Activated T-cell treated with anti-CD3 and anti-CD28 coated beads, Interleukin-2, amount 50 U/mL, for 24 hours (primary cell): Measurements from ENCODE around the gene TMSB15A.
"Not testable (repeated sequence)": the region's sequence is repeated elsewhere in the genome, so short reads cannot be mapped to it uniquely, and the experiment has no call there.

Source experiments
- DNase-seq: peaks from one replicate; pipeline ENCODE4 v3.0.0-alpha.2; 2020
- H3K27ac Mint-ChIP-seq: 2 replicates; pipeline ENCODE4 v1.8.0; 2020; ENCODE audit warnings: mild to moderate bottlenecking, mixed read lengths
- H3K27me3 Mint-ChIP-seq: 2 replicates; pipeline ENCODE4 v1.8.0; 2020; ENCODE audit warnings: mixed read lengths
- H3K36me3 Mint-ChIP-seq: 2 replicates; pipeline ENCODE4 v1.8.0; 2020; ENCODE audit warnings: low read depth, mixed read lengths
- H3K4me1 Mint-ChIP-seq: 2 replicates; pipeline ENCODE4 v1.8.0; 2020; ENCODE audit warnings: low read depth, mixed read lengths
- H3K4me3 Mint-ChIP-seq: 2 replicates; pipeline ENCODE4 v1.8.0; 2020; ENCODE audit warnings: mild to moderate bottlenecking, moderate library complexity, mixed read lengths
- H3K9me3 Mint-ChIP-seq: 2 replicates; pipeline ENCODE4 v1.8.0; 2020; ENCODE audit warnings: mixed read lengths

Gene TMSB15A

DNA sequence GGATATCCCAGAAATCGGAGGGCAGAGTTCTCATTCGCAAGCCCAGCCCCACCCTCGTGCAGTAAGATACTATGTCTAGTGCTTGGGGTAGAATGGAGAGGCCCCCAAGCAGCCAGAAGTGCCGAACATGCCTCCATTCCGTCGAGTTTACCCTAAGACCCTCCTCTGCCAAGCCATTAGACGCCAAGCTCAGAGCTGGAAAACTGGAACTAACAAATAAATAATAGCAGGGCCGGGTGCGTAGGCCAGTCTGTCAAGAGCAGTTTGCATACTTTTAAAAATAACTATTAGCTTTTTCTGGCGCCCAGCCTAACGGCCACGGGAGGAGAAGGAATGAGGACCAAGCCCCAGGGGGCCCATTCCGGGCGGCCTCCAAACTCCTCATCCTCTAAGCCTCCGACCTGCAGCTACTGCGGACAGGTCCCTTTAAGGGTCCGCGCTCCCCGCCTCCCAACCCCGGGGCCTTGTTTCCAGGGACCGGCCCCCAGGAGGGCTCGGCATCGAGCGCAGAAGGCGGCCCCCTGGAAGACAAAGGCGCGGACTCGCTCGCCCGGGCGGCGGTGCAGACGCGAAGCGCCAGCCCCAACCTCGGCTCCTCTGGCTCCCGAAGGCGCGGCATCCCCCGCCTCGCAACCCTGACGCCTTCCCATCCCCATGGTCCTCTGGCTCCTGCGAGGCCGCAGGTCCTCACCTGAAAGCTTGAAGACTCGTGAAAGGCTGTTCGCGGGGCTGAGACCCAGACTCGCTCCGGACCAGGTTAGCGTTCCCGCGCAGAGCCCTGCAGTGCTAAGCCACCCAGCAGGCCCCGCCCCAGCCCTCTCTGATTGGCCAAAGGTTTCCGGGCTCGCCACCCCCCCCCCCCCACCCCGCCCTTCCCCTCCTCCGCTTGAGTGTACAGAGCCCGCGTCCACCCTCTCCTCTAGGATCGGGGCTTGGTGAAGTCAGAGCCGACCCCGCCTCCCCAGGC is at the start of gene TMSB15A:
TSS of gene TMSB15A (minus strand) at position 765 of the 967 bp plus-strand sequence.
- no peaks in the 10 kb centered on the region for H3K36me3 Mint-ChIP-seq
- H3K27me3 Mint-ChIP-seq: peaks cover 63% of the 10 kb centered on the region
- no peaks in the 10 kb centered on the region for H3K9me3 Mint-ChIP-seq
- H3K27ac Mint-ChIP-seq: no peak within 1 kb of the TSS
- DNase-seq: peak; percentile 73
- H3K4me1 Mint-ChIP-seq: peaks cover 5% of the 10 kb centered on the region
- peak within 1 kb of the TSS; percentile 73 for H3K4me3 Mint-ChIP-seq

DNA sequence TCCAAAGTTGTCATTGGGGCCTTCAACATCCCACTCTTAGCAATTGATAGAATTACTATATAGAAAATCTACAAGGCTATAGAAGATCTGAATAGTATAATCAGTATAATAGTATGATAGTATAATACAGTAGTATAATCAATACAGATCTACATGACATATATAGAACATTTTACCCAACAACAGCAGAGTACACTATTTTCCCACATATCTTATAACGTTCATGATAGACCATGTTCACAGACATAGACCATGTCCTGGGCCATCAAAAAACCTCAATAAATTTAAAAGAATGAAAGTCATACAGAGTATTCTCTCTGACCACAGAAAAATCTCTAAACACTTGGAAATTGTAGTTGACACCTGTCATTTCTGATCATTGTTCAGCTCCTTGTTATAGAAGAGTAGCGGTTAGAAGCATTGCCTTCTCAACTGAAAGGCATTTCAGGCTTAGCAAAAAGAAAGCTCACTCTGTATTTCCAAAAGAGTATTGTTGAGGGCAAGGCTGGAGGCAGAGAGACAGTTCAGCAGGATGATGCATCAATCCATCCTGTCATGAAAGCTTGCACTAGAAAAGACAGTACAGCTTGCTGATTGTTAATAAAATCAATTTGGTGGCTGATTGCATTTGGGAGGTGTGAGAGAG is 44.0 kb upstream of the TMSB15A start:
- Mint-ChIP-seq H3K4me3 (no peak overlapping the region), H3K27ac (no peak overlapping the region), H3K27me3 (peaks cover 23% of the 10 kb centered on the region), H3K9me3 (no peaks in the 10 kb centered on the region), H3K36me3 (no peaks in the 10 kb centered on the region), H3K4me1 (no peaks in the 10 kb centered on the region)
- DNase-seq: no peak

- Mint-ChIP-seq H3K27me3 (peaks cover 29% of the 10 kb centered on the region), H3K36me3 (no peaks in the 10 kb centered on the region), H3K4me1 (no peaks in the 10 kb centered on the region), H3K9me3 (no peaks in the 10 kb centered on the region), H3K27ac (no peak overlapping the region), H3K4me3 (no peak overlapping the region)
- DNase-seq: no peak
These were observed 42.1 kb upstream of the TMSB15A start for GRCh38 chrX:102558607-102559006.

DNA sequence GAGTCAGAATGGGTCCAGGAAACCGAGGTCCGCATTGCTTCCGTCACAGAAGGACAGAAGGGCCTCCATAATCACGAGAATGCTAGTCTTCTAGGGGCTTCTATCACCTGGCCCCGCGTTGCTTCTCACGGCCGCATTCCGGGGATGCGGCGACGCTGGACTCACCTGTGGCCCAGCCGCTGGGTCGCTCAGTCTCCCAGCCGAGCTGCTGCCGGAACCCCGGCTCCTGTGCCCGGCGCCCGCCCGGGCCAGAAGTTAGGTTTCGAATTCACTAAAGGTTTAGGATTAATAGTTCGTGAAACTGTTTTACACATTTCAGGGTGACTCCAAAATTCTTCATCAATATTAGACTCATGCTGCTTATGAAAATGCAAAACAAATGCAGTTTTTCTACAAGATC is 31.7 kb upstream of the TMSB15A start:
- H3K4me3 Mint-ChIP-seq: no peak overlapping the region
- no peaks in the 10 kb centered on the region for H3K4me1 Mint-ChIP-seq
- H3K36me3 Mint-ChIP-seq: no peaks in the 10 kb centered on the region
- H3K27me3 Mint-ChIP-seq: peaks cover 39% of the 10 kb centered on the region
- no peak for DNase-seq
- no peaks in the 10 kb centered on the region for H3K9me3 Mint-ChIP-seq
- H3K27ac Mint-ChIP-seq: no peak overlapping the region

DNA sequence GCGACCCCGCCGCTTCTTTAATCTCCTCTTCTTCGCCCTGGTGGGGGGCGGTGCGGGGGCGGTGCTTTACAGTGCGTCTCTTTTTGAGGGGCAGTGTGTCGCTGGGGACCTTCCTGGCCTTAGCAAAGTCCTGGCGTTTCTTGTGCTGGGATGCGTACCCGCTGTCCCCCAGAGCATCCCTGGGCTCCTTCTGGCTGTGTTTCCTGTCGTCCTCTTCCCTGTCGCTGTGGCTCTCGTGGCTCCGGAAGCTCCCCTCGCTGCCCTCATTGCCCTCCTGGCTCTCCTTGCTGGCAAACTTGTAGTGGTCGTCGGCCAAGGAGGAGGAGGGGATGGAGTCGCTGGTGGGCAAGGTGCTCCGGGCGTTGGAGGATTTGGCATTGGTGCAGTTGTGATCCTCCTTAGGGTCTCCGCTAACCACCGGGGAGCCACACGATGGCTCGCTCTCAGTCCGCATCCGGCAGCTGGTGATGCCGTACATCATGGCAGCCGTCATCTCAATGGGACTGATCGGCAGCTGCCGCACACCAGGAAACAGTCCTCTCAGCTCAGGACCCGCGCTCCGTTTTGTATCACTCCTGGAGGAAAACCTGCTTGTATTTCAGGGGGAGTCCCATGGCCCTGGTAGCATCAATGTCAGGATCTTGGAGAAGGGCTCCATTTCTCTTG is 30.4 kb upstream of the TMSB15A start:
- Mint-ChIP-seq H3K27me3 (peaks cover 46% of the 10 kb centered on the region), H3K4me1 (no peaks in the 10 kb centered on the region), H3K9me3 (no peaks in the 10 kb centered on the region), H3K36me3 (no peaks in the 10 kb centered on the region), H3K27ac (peak overlapping the region; percentile 47), H3K4me3 (peak overlapping the region; percentile 74)
- DNase-seq: peak; percentile 42

DNA sequence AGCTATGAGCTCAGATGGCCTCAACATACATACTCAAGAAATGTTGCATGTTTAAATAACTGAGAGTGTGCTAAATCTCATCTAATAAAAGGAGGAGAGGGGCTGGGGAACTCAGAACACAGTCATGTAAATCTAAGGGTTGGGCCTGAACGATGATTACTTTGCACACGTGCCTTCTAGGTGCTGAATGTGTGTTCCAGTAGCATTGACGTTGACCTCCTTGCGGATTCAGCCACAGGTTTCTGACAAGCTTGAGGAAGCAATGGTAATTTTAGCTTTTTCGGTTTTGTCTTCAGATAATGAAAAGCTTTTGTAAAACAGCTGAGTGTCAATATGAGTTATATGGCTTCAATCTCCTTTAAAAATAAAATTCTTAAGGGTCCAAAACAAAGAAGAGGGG is 29.6 kb upstream of the TMSB15A start:
- H3K4me3 Mint-ChIP-seq: peak overlapping the region; percentile 74
- not testable (repeated sequence) for H3K36me3 Mint-ChIP-seq, DNase-seq, H3K27ac Mint-ChIP-seq, H3K4me1 Mint-ChIP-seq, H3K9me3 Mint-ChIP-seq
- H3K27me3 Mint-ChIP-seq: peaks cover 46% of the 10 kb centered on the region

GRCh38 chrX:102535958-102536357 is 19.4 kb upstream of the TMSB15A start:
- Mint-ChIP-seq H3K27me3 (peaks cover 43% of the 10 kb centered on the region), H3K4me3 (no peak overlapping the region), H3K36me3 (no peaks in the 10 kb centered on the region), H3K9me3 (no peaks in the 10 kb centered on the region), H3K4me1 (no peaks in the 10 kb centered on the region), H3K27ac (no peak overlapping the region)
- DNase-seq: no peak

- Mint-ChIP-seq H3K4me3 (no peak overlapping the region), H3K27ac (no peak overlapping the region)
These were observed 787 bp upstream of the TMSB15A start for GRCh38 chrX:102517326-102517725.

DNA sequence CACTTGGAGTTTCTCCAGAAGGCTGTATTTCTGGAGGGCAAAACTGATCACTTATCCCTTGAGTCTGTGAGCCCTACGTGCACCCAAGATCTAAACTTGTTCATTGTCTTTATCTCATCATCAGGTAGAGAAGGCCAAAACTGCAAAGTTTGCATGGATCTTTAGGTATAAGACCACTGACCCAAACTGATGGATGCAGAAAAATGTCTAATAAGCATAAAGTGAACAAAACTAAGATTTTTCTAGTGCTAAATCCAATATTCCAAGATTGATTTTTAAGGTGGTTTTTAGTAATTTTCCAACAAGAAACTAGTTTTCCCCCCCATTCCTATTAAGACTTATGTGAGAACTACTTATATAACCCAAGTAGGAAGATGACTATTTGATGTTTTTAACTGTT is 2.0 kb downstream of the TMSB15A start:
- Mint-ChIP-seq H3K27me3 (peaks cover 71% of the 10 kb centered on the region), H3K4me3 (no peak overlapping the region), H3K36me3 (no peaks in the 10 kb centered on the region), H3K9me3 (no peaks in the 10 kb centered on the region), H3K27ac (no peak overlapping the region), H3K4me1 (peaks cover 5% of the 10 kb centered on the region)
- no peak for DNase-seq

More at GRCh38 chrX:102517326-102517725, 787 bp upstream of the TMSB15A start:
- H3K36me3 Mint-ChIP-seq: no peaks in the 10 kb centered on the region
- DNase-seq: no peak
- H3K9me3 Mint-ChIP-seq: no peaks in the 10 kb centered on the region
- H3K4me1 Mint-ChIP-seq: peaks cover 5% of the 10 kb centered on the region
- peaks cover 55% of the 10 kb centered on the region for H3K27me3 Mint-ChIP-seq

- Mint-ChIP-seq H3K9me3 (peaks cover 6% of the 10 kb centered on the region), H3K4me1 (no peaks in the 10 kb centered on the region), H3K4me3 (no peak overlapping the region), H3K27me3 (peaks cover 46% of the 10 kb centered on the region), H3K36me3 (no peaks in the 10 kb centered on the region), H3K27ac (no peak overlapping the region)
- no peak for DNase-seq
These were observed 17.8 kb downstream of the TMSB15A start for GRCh38 chrX:102498732-102499131.

GRCh38 chrX:102491766-102492165 is 24.8 kb downstream of the TMSB15A start:
- Mint-ChIP-seq H3K36me3 (no peaks in the 10 kb centered on the region), H3K27me3 (peaks cover 33% of the 10 kb centered on the region), H3K4me1 (no peaks in the 10 kb centered on the region), H3K9me3 (no peaks in the 10 kb centered on the region), H3K4me3 (no peak overlapping the region), H3K27ac (no peak overlapping the region)
- DNase-seq: no peak

- not testable (repeated sequence) for H3K27me3 Mint-ChIP-seq, H3K9me3 Mint-ChIP-seq, H3K36me3 Mint-ChIP-seq, H3K4me1 Mint-ChIP-seq, H3K27ac Mint-ChIP-seq, DNase-seq, H3K4me3 Mint-ChIP-seq
These were observed 37.8 kb downstream of the TMSB15A start for GRCh38 chrX:102478765-102479164.

DNA sequence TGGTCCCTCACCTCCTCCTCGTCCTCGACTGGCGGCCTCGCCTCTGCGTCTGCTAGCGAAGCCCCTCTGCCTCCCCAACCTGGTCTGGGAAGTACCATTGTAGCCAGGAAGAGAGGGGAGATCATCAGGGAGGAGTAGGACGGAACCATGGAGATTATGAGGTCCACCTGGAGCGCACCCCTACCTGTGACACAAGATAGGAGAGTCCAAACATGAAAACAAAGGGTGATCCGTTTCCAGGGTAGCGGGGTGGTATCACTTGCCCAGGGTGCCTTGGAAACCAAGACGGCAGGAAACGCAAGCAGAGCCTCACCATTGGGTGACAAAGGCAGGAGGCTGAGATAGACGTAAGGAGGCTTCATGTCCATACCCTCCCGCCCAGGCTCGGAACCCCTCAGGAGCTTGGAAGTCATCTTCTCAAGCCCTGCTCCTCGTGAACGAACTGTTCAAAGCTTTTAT is 44.7 kb downstream of the TMSB15A start, which contains the start of gene TCP11X2:
TSS of gene TCP11X2 (minus strand) at position 51 of the 459 bp plus-strand sequence.
- DNase-seq, H3K36me3 Mint-ChIP-seq, H3K27ac Mint-ChIP-seq, H3K27me3 Mint-ChIP-seq, H3K4me3 Mint-ChIP-seq, H3K9me3 Mint-ChIP-seq, H3K4me1 Mint-ChIP-seq: not testable (repeated sequence)

DNA sequence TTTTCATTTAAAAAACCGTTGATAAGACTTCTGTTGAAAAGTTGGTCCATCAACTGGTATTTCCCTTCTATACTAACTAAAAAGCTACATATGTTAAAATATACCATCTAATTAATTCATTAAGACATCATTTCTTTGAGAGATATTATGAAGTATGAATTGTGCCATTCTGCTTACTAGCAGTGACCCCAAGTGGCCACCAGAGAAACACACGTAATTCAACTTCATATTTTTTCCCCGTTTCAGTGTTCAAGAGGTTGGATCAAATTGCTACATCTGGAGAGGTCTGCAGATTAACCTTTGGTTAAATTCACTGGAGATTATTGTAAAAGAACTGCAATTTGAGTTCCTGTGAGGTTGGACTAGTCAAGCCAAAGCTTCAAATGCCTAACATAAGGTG is 46.3 kb downstream of the TMSB15A start:
- H3K4me1 Mint-ChIP-seq, H3K4me3 Mint-ChIP-seq, H3K27me3 Mint-ChIP-seq, DNase-seq, H3K27ac Mint-ChIP-seq, H3K9me3 Mint-ChIP-seq, H3K36me3 Mint-ChIP-seq: not testable (repeated sequence)
